Head of caudate nucleus (tissue), 42 donors: ENCODE results near the gene RDH5.
A peak's percentile ranks its signal among the peaks of the same experiment; 100 is the strongest.
"Not testable (repeated sequence)": the region's sequence is repeated elsewhere in the genome, so short reads cannot be mapped to it uniquely, and the experiment has no call there.

Source experiments
- DNase-seq, 42 donors: peaks; one replicate each; pipeline versions ENCODE4 v3.0.0 to v3.0.0-alpha.2; 2020 to 2021; ENCODE audit warnings: mixed read lengths in 7 of 42
- intact Hi-C: fragments of 100-400 bp; cut with DNase I; formaldehyde crosslinking; loops from one replicate; pipeline ENCODE4 v1.15.0; 2022

RDH5 gene

DNA sequence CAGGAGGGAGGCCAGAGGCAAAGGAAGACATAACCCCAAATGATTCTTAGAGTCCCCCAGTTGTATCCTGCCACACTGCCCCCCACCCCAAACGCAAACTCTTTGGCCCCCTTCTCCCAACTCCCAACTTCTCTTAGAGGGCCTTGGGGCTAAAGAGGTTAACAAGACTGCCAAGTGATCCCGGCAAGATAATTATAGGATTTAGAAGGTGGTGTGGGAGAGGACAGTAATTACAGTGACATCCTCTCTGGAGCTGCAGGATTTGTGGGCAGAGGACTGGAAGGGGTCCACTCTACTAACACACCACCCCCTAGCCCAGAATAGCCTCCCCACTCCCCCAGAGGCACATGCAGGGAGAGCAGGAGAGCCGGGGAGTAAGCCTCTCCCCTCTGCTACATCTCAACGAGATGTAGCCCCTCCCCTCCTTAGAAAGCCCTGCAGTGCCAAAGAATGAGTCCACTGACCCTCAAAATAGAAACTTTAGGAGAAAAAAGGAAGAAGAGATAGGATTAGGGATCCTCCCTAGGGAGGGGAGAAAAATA lies 17.5 kb downstream of the RDH5 start:
- intact Hi-C loops = loop anchor here (5.0 kb wide), 2 partner anchors 60 to 205 kb away; no protein-coding TSS in a partner anchor
- DNase-seq = peak in 1 of 42 donors; percentile 11

DNA sequence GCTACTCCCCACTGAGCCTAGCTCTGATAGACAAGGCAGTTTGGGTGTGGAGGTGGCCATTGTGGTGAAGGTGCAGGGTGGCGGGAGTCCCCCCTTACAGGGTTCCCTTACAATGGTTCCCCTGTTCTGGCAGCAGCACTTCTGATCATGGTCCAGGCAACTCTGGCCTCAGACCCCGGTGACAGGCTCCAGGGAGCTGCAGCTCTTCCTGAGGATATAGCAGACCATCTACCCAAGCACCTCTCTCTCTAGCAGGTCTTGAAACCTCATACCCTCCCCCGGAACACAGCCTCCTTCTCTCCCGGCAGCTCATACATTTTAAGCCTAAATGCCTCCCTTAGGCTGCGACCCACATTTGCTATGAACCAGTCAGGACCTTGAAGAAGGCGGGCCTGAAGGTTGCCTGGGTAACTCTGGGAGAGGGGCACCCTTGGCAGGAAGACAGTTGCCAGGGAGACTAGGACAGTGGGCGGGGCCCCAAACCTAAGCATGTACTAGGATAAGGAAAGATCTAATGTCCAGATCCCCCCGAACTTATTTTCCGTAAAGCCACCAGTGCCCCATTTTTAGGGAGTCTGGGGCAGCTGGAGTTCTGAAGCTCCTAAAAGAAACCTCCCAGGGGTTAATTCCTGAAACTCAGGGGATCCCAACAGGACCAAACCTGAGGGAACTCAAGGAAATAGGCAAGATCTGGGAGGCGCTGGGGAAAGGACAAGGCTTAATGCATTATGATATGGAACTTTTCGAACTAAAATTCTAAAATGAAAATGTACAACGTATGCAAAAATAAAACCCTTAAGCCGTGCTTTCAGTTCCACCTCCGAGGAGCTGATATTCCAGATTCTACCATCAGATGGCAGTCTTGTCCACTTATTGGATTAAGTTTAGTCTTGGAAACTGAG lies 18.2 kb downstream of the RDH5 start:
- intact Hi-C loops = loop anchor here (5.0 kb wide), 2 partner anchors 59 to 204 kb away; no protein-coding TSS in a partner anchor
- peak; percentile 71 to 97 (median 88) for DNase-seq

DNA sequence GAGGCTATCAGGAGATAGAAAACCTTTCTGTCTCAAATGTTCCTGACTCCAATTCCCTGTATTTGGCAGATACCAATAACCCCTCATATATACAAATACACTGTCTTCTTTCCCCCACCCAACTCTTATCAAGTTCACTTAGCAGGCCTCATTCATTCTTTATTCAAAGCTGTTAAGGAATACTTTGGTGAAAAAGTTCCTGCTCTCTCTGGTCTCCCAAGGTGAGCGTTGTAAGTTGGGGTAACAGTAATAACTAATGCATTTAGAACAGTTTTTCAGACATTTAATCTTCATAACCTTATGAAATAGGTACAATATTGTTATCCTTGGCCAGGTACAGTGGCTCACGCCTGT lies 18.8 kb downstream of the RDH5 start:
- no peak for DNase-seq
- intact Hi-C loops = loop anchor here (5.0 kb wide), 2 partner anchors 58 to 203 kb away; no protein-coding TSS in a partner anchor

DNA sequence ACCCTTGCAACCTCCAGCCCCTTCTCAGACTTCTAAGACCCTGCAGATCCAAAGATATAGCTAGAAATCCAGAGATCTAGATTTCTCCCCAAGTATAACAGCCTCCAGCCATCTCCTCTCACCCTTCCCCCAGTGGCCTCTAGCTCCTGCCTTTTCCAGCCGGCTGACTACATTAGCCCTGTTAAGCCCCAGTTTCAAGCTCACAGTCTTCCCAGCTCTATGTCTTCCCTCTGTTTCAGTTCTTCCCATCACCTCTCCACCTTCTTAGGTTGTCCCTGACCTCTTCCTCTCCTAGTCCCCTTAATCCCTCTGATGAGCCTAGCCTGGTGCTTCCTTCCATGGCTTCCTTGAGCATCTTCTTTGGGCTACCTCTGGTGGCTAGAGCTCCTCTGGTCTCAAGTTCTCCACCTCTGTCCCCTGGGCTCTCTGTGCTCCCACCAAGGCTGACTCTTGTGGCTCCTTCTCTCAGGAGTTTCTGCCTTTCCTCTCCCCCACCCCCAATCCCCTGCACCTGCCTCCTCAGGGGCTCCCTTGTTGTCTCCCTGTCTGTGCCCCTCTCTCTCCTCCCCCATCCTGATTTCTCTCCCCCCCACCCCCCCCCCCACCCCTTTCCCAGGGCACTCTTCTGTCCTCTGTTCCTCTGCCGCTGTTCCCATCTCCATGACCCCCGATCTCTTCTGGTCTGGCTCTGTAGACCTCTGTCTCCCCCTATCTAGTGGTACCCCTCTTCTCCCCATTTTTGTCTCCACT lies 21.9 kb downstream of the RDH5 start:
- peak in 1 of 42 donors; percentile 18 for DNase-seq
- intact Hi-C loops = loop anchor here (5.0 kb wide), 1 partner anchor 75 kb away; the partner anchor contains the start of genes ORMDL2 and SARNP

DNA sequence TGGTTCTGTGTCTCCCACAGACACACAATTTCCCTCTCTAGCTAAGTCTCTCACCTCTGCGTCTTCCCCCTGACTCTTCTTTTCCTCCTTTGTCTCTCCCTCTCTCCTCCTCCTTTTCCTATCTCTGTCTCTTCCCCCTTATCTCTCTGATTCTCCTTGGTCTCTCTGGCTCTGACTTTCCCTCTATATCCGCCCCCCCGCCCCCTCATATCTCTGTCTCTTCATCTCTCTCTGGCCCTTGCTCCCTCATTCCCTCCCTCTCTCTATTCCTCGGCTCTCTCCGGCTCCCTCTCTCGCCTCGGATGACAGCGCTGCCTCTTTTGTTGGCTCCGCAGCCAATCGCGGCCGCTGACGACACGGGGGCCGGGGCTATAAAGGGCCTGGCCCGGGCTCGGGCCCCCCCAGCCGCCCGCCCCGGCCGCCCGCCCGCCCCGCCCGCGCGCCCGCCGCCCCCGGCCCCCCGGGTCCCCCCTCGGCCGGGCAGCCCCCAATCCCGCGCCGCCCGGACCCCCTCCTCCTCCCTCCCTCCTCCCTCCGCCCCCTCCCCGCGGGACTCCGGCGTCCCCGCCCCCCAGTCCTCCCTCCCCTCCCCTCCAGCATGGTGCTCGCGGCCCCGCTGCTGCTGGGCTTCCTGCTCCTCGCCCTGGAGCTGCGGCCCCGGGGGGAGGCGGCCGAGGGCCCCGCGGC lies 22.7 kb downstream of the RDH5 start, which contains the start of gene GDF11:
TSS of gene GDF11 (plus strand) at position 404 of the 687 bp plus-strand sequence. CDS start at position 599, 195 bp downstream.
- DNase-seq = peak; percentile 82 to 95 (median 89)
- intact Hi-C loops = loop anchor here (5.0 kb wide), 1 partner anchor 74 kb away; the partner anchor contains the start of genes ORMDL2 and SARNP

DNA sequence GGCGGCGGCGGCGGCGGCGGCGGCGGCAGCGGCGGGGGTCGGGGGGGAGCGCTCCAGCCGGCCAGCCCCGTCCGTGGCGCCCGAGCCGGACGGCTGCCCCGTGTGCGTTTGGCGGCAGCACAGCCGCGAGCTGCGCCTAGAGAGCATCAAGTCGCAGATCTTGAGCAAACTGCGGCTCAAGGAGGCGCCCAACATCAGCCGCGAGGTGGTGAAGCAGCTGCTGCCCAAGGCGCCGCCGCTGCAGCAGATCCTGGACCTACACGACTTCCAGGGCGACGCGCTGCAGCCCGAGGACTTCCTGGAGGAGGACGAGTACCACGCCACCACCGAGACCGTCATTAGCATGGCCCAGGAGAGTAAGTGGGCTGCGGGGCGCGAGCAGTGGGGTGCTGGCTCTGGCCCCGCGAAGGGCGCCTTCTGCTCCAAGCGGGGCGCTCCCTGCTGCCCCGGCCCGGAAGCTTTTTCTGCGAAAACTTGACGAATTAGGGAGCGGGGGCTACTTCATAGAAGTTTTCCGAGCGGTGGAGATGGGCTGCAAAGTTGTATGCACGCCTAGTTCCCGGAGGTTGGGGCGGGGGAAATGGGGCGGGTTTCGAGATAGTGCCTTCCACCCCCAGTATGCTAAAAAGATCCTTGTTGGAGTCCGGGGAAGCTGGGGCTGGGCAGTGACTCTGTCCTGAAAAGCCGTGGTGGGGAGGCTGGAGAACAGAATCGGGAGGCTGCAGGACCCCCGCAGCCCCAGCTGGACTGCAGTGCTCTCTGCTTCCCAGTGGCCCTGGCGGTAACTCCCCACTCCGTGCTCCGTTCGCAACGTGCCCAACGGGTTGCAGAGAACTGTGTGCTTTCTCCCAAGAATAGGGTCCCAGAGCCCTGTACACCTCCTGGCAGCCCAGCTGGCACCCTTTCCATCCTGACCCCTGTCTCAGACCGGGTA lies 23.5 kb downstream of the RDH5 start:
- peak in 26 of 42 donors; percentile 16 to 65 (median 48) for DNase-seq
- intact Hi-C loops = loop anchor here (5.0 kb wide), 1 partner anchor 74 kb away; the partner anchor contains the start of genes ORMDL2 and SARNP

DNA sequence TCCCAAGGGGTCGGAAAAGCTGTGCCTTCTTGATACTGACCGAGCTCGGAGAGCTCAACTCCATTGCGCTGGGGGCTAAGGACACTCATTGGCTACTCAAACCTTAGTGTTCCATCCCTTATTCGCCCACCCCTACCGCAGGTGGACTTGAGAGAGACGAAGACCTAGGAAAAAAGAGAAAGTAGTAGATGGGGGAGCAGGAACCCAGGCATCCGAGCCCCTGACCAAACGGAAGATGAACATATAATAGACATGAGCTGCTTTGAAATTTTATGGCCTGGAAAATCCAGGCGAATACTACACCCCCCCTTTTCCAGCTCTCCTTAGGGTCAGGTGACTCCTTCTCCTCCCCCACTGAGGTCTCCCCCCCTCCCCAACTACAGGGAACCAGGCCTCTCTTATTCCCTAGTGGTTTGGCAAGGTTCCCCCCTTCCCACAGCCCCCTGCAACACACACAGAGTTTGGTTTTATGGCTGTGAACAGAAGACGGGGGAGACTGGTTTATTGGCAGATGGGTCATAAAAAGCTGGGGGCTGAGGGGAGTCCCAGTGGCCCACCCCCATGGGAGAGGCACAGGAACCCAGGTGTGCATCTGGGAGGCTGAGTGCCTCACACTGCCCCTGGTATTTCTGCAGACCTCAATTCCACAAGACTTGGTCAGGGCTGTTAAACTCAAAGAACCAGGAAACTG lies 24.3 kb downstream of the RDH5 start:
- intact Hi-C loops = loop anchor here (5.0 kb wide), 1 partner anchor 73 kb away; the partner anchor contains the start of genes ORMDL2 and SARNP
- no peak for DNase-seq

DNA sequence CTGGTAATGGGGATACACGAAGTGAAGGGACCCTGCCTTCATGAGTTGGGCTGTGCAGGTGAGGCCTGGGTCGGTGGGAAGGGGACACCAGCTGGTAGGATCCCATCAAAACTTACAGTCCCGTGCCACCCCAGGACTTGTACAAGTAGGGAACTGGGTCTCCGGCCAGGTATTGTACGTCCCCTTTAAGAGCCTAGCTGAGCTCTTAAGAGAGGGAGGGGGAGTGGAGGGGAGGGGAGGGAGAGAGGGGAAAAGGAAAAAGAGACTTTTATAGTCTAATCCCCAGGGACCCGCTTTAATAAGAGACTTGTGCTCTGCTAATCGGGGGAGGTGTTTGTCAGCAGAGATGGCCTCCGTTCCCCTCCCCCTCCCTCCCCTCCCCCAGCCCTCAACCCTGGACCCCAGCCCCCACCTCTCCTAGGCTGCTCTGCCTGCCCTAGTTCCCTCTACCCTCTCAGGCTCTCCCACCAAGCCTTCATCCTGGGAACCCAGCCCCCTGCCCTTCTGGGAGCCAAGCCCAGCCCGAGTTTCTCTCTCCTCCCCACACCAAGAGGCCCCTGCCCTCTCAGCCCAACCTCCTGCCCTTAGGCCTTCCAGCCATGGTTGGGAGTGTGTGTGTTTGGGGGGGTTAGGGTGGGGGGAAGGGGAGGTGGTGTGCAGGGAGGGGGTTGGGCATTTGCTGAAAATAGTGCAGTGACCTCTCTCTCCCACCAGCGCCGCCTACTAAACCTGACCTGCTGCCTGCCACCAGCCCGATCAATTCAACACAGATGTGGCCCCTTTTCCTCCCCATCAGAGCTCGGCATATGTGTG lies 25.4 kb downstream of the RDH5 start:
- DNase-seq = peak in 11 of 42 donors; percentile 19 to 61 (median 35)
- intact Hi-C loops = no loop called here

DNA sequence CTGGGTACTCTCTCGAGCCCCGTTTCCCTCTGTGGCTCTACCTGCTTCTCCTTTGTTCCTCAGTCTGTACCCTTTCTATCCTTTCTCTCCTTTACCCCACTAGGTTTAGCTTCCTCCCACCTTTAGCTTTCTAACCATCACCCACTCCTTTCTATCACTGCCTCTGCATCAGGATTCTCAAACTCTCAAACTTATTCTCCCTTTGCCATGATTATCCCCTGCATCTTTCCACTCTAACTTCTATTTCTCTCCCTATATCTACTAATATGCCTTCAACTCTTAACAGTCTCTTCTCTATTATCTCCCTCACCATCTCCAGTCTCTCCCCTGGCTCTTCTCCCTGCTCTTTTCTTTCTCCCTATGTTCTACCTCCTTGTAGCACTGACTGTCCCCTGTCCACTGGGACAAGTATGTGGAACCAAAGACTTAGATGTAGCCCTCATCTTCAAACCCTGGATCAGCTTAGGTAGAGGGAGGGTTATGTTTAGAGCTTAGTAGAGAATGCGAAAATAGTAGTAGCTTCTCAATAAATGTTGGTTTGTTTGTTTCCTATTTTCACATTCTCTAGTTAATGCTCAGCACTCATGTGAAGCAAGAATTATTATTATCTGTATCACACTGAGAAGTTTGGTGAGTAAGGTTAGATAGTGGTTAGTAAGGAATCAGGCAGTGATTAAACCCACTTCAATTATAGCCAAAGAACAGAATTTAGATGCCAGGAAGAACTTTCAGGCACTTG lies 26.1 kb downstream of the RDH5 start:
- intact Hi-C loops = no loop called here
- DNase-seq = peak in 2 of 42 donors; percentile 15 to 38

DNA sequence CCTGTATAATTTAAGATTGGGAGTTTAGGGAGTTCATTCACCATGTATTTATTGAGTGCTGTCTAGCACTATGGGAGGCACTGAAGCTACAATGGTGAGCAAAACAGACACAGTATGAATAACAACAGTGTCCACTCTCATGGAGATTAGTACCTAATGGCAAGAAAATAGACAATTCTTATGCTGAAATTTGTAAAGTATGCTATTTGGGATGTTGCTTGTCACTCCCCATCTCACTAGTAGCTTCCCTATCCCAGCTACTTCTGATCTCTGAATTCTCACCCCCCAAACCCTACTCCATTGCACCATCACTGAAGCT lies 26.7 kb downstream of the RDH5 start:
- intact Hi-C loops = no loop called here
- no peak for DNase-seq

DNA sequence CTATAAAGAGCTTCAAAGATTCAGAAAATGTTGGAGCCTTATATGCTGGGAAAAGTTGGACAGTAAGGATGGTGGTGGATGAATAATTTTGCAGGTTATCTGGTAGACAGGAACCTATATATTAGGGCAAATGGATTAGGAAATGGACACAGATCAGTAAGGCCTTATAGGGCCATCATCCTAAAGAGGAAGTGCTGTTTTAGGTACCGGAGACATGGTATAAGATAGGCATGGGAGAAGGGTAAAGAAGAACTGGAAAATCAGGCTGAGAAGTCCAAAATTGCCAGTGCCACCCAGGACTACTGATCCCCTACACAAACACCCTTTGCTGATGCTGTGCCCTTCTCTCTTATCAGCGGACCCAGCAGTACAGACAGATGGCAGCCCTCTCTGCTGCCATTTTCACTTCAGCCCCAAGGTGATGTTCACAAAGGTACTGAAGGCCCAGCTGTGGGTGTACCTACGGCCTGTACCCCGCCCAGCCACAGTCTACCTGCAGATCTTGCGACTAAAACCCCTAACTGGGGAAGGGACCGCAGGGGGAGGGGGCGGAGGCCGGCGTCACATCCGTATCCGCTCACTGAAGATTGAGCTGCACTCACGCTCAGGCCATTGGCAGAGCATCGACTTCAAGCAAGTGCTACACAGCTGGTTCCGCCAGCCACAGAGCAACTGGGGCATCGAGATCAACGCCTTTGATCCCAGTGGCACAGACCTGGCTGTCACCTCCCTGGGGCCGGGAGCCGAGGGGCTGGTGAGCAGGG lies 28.2 kb downstream of the RDH5 start:
- intact Hi-C loops = no loop called here
- no peak for DNase-seq

DNA sequence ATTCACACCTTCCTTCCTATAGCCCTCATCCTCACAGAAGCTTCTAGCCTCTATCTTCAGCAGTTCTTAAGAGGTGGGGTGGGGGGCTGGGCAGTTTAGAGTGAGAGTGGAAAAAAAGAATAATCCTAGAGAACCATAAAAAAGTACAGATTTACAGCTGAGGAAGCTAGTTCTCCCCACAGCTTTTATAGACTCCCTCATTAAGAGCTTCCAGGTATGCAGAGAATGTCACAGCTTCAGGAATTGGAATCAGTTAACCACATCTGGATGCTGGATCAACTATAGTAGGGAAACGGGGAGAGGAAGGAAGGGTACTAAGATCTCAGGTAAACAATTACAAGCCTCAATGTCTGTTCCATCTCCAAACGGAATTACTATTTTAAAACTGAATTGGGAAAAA lies 35.1 kb downstream of the RDH5 start:
- no peak for DNase-seq
- intact Hi-C loops = no loop called here

DNA sequence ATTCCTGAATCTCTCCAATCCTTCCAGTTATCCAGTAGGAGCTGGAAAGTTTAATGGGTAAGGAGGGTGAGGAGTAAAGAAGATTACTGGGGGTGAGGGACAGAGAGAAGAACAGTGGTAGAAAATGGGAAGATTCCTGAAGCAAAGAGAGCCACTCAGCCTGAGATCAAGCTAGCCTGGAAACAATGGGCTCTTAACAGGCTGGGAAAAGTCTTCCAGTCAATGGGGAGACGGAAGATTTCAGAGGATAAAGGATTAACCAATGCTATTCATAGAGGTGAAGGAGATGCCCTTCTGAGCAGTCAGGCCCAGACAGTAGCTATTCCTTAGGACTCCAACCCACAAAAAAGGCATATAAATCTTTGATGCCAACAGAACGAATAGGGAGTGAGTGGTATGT lies 37.5 kb downstream of the RDH5 start:
- no peak for DNase-seq
- intact Hi-C loops = no loop called here

DNA sequence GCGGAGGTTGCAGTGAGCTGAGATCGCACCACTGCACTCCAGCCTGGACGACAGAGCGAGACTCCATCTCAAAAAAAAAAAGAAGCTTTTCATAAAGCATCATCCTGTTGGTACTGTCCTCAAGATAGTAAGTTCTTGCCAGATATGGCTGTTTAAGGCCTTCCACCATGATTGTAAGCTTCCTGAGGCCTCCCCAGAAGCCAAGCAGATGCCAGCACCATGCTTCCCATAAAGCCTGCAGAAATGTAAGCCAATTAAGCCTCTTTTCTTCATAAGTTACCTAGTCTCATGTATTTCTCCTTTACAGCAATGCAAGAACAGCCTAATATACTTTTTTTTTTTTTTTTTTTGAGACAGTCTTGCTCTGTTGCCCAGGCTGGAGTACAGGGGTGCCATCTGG lies 38.4 kb downstream of the RDH5 start:
- intact Hi-C loops, DNase-seq: not testable (repeated sequence)

DNA sequence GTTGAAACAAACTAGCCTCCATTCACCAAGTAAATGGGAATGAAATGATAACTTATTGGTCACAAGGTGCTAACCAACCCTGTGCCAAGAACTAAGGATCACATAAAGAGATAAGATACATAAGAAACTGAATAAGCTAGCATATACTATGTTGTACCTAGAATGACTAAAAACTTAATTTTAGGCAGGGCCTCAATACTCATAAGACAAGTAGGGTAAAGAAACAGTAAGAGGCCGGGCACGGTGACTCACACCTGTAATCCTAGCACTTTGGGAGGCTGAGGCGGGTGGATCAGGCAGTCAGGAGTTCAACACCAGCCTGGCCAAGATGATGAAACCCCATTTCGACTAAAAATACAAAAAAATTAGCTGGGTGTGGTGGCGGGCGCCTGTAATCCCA lies 40.5 kb downstream of the RDH5 start:
- intact Hi-C loops = no loop called here
- no peak for DNase-seq
